OCI-LY3 (cell line): ENCODE results near the gene CA14.

Source experiments
- H2AFZ ChIP-seq: fragments of 200-600, 300-600 bp; shearing (Covaris generic); 2 replicates; pipeline ENCODE4 v1.6.0; 2014; ENCODE audit warnings: antibody characterized with exemption, low read depth, low read length
- H3K27ac ChIP-seq: fragments of 200-600, 300-600 bp; sonication (generic); 2 replicates; pipeline ENCODE4 v1.5.1; 2014; ENCODE audit warnings: mild to moderate bottlenecking, low read length, moderate library complexity, mixed read lengths
- H3K27me3 ChIP-seq: fragments of 200-600, 300-600 bp; sonication (generic); 2 replicates; pipeline ENCODE4 v1.6.1; 2014; ENCODE audit warnings: low read depth, low read length, mixed read lengths
- H3K36me3 ChIP-seq: fragments of 200-600, 300-600 bp; sonication (generic); replicated peaks from 2 replicates; pipeline ENCODE3; 2014; ENCODE audit warnings: low read depth, low read length, mixed read lengths
- H3K4me1 ChIP-seq: fragments of 300-600, 200-600 bp; sonication (generic); 2 replicates; pipeline ENCODE4 v1.6.1; 2014; ENCODE audit warnings: low read length, mixed read lengths
- H3K4me2 ChIP-seq: fragments of 200-600, 300-600 bp; sonication (generic); 2 replicates; pipeline ENCODE4 v1.6.1; 2014; ENCODE audit warnings: low read length, mixed read lengths
- H3K4me3 ChIP-seq: fragments of 300-600, 200-600 bp; sonication (generic); 2 replicates; pipeline ENCODE4 v1.5.1; 2014; ENCODE audit warnings: antibody characterized with exemption, mild to moderate bottlenecking, low read length, moderate library complexity
- H3K79me2 ChIP-seq: fragments of 300-600, 200-600 bp; shearing (Covaris generic); 2 replicates; pipeline ENCODE4 v1.6.1; 2014; ENCODE audit warnings: mild to moderate bottlenecking, low read length, mixed read lengths
- H3K9ac ChIP-seq: fragments of 300-600, 200-600 bp; shearing (Covaris generic); 2 replicates; pipeline ENCODE4 v1.6.0; 2014; ENCODE audit warnings: mild to moderate bottlenecking, low read length, moderate library complexity
- H3K9me3 ChIP-seq: fragments of 200-600, 300-600 bp; shearing (Covaris generic); 2 replicates; pipeline ENCODE4 v1.6.1; 2014; ENCODE audit warnings: low read length, mixed read lengths; ENCODE audit not compliant: insufficient read depth
- H4K20me1 ChIP-seq: fragments of 200-600, 300-600 bp; sonication (generic); 2 replicates; pipeline ENCODE4 v1.6.1; 2016; ENCODE audit warnings: low read length, mixed read lengths; ENCODE audit not compliant: insufficient read depth
- CTCF ChIP-seq: fragments of 200-600, 300-600 bp; sonication (generic); IDR thresholded peaks from 2 replicates; pipeline ENCODE4 v1.5.1; 2014; ENCODE audit warnings: antibody characterized with exemption, low read length, low read depth
- EZH2phosphoT487 ChIP-seq: fragments of 200-600 bp; shearing (Covaris generic); IDR thresholded peaks from 2 replicates; pipeline ENCODE4 v1.6.1; 2018; ENCODE audit warnings: antibody characterized with exemption, mixed run types, low read depth

Gene CA14

DNA sequence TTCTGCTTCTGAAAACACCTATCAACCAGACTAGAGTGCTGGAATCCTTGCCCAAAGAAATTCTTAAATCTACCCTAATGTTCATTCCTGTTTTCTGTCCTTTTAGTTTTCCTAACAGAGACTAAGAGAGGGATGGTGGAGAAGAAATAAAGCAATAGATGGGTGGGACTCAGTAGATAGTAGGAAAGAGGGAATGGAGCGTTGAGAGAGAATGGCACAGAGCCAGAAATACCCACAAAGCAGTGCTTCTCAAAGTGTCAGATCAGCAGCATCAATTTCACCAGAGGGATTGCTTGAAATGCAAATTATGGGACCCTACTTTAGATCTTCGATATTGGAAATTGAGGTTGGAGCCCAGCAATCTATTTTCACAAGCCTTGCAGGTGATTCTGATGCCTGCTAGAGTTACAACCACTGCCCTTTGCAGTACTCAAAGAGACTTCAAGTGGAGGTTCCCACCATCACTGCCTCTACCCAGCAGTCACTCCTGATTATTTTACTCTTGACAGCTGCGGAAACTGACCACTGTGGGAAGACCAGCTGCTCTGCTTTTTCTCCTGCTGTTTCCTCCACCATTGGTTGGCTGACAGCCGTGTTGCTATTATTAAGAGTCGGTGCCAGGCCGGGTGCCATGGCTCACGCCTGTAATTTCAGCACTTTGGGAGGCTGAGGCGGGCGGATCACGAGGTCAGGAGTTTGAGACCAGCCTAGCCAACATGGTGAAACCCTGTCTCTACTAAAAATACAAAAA lies 52.4 kb downstream of the CA14 start:
- no peak overlapping the region for H3K4me2 ChIP-seq
- H3K4me3 ChIP-seq = no peak overlapping the region
- no peaks in the 10 kb centered on the region for H3K9me3 ChIP-seq
- H3K9ac ChIP-seq = no peak overlapping the region
- peaks cover 29% of the 10 kb centered on the region for H3K36me3 ChIP-seq
- no peaks in the 10 kb centered on the region for H3K27me3 ChIP-seq
- no peak overlapping the region for H2AFZ ChIP-seq
- H4K20me1 ChIP-seq = no peaks in the 10 kb centered on the region
- no peak for TF ChIP-seq EZH2phosphoT487
- no peak for TF ChIP-seq CTCF
- H3K4me1 ChIP-seq = no peaks in the 10 kb centered on the region
- H3K27ac ChIP-seq = no peak overlapping the region
- no peaks in the 10 kb centered on the region for H3K79me2 ChIP-seq

GRCh38 chr1:150311762-150312161 lies 54.2 kb downstream of the CA14 start:
- Histone ChIP-seq H2AFZ (no peak overlapping the region), H3K27me3 (no peaks in the 10 kb centered on the region)
- no peak for TF ChIP-seq CTCF
- no peak for TF ChIP-seq EZH2phosphoT487

More at GRCh38 chr1:150311762-150312161, 54.2 kb downstream of the CA14 start:
- Histone ChIP-seq H3K9me3 (no peaks in the 10 kb centered on the region), H3K4me3 (no peak overlapping the region), H3K4me1 (peaks cover 5% of the 10 kb centered on the region), H3K27ac (no peak overlapping the region), H3K9ac (no peak overlapping the region), H4K20me1 (no peaks in the 10 kb centered on the region), H3K79me2 (no peaks in the 10 kb centered on the region), H3K36me3 (peaks cover 20% of the 10 kb centered on the region), H3K4me2 (no peak overlapping the region)
